NT2/D1 (cell line): ENCODE measurements around the gene GATA6.
A peak's percentile ranks its signal among the peaks of the same experiment; 100 is the strongest.

Experiments
- DNase-seq: peaks from one replicate; pipeline ENCODE4 v3.0.0-alpha.2; 2011; ENCODE audit warnings: low read depth, low spot score
- H3K27me3 ChIP-seq: 2 replicates; pipeline ENCODE4 v1.6.0; 2011; ENCODE audit warnings: mild to moderate bottlenecking; ENCODE audit not compliant: insufficient read length, insufficient read depth
- H3K36me3 ChIP-seq: 2 replicates; pipeline ENCODE4 v1.6.1; 2011; ENCODE audit warnings: mild to moderate bottlenecking, low read length, mixed read lengths; ENCODE audit not compliant: insufficient read depth, insufficient read length
- H3K4me1 ChIP-seq: 2 replicates; pipeline ENCODE4 v1.5.1; 2011; ENCODE audit not compliant: insufficient read depth, insufficient read length
- H3K4me3 ChIP-seq: 2 replicates; pipeline ENCODE4 v1.5.1; 2011; ENCODE audit warnings: low read depth; ENCODE audit not compliant: insufficient read length
- H3K9ac ChIP-seq: 2 replicates; pipeline ENCODE4 v1.6.0; 2011; ENCODE audit warnings: low read depth; ENCODE audit not compliant: insufficient read length
- H3K9me3 ChIP-seq: 2 replicates; pipeline ENCODE4 v1.5.1; 2011; ENCODE audit warnings: mild to moderate bottlenecking, low read length; ENCODE audit not compliant: insufficient read depth
- SUZ12 ChIP-seq: IDR thresholded peaks from 2 replicates; pipeline ENCODE4 v1.6.1; 2011; ENCODE audit not compliant: insufficient read length, insufficient read depth; ENCODE audit errors: extremely low read depth
- YY1 ChIP-seq: IDR thresholded peaks from 2 replicates; pipeline ENCODE4 v1.6.1; 2011; ENCODE audit not compliant: insufficient read length, insufficient read depth
- ZNF274 ChIP-seq: IDR thresholded peaks from 2 replicates; pipeline ENCODE4 v1.6.1; 2011; ENCODE audit warnings: mild to moderate bottlenecking, low read depth, low read length

The GATA6 gene

DNA sequence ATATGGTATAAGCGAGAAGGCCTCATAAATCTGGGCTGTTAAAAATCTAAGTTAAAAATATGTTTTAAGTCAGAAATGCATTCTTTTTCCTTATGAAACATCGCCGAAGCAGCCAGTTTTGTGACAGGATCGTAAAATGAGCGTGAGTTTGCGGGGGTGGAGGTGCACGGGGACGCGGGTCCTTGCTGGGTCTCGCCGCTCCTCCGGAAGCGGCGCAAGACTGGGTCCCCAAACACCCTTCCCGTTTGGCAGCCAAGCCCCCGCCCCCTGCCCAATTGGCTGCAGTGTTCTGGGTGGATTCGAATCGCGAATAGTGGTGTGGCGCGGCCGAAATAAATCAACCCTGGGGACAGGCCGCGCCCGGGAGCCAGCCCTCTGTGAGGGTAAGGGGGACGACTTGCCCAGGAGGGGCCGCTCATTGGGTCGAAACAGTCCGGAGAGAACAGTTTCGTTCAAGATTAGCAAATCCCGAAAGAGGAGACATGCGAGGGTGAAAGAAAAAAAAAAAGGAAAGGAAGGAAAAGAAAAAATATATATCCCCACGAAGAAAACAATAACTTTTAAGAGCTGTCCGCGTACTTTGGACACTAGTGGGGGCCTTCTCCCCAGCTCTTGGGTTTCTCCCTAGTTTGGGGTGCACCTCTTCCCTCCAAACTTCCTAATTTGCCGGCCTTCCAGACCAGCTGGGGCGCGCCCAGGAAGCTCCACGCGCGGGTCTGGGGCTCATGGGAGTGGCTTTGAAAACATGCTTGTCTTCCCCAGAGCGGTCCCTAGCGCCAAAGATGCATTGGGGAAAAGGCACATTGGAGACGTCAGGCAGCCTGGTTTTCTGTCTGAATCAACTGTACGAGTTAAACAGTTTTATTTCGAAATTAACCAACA is 3.1 kb upstream of the GATA6 start:
- H3K36me3 ChIP-seq, result no peaks in the 10 kb centered on the region
- TF ChIP-seq ZNF274 (no peak), YY1 (no peak), SUZ12 (peak; percentile 49)
- peaks cover 6% of the 10 kb centered on the region for H3K4me1 ChIP-seq
- no peak overlapping the region for H3K9ac ChIP-seq
- peaks cover 91% of the 10 kb centered on the region for H3K27me3 ChIP-seq
- no peaks in the 10 kb centered on the region for H3K9me3 ChIP-seq
- peak overlapping the region; percentile 2 for H3K4me3 ChIP-seq
- DNase-seq, result no peak

- no peaks in the 10 kb centered on the region for H3K9me3 ChIP-seq
- H3K27me3 ChIP-seq, result peaks cover 93% of the 10 kb centered on the region
- H3K4me1 ChIP-seq, result peaks cover 6% of the 10 kb centered on the region
- no peak overlapping the region for H3K4me3 ChIP-seq
- TF ChIP-seq ZNF274 (no peak), YY1 (no peak), SUZ12 (no peak)
- DNase-seq, result no peak
- peaks cover under 1% of the 10 kb centered on the region for H3K36me3 ChIP-seq
- H3K9ac ChIP-seq, result no peak overlapping the region
Observed at GRCh38 chr18:22167091-22167470, 2.3 kb upstream of the GATA6 start.

- no peak for DNase-seq
- Histone ChIP-seq H3K9ac (no peak overlapping the region), H3K4me3 (no peak overlapping the region), H3K36me3 (peaks cover 6% of the 10 kb centered on the region), H3K9me3 (no peaks in the 10 kb centered on the region), H3K27me3 (peaks cover 94% of the 10 kb centered on the region), H3K4me1 (peaks cover 6% of the 10 kb centered on the region)
- TF ChIP-seq SUZ12 (no peak), YY1 (no peak)
Observed at GRCh38 chr18:22167471-22168241, 1.7 kb upstream of the GATA6 start.

GRCh38 chr18:22168360-22168921 is 948 bp upstream of the GATA6 start:
- peak overlapping the region; percentile 19 for H3K4me3 ChIP-seq
- DNase-seq, result no peak
- TF ChIP-seq YY1 (no peak), ZNF274 (no peak), SUZ12 (no peak)
- H3K27me3 ChIP-seq, result peaks cover 94% of the 10 kb centered on the region
- no peaks in the 10 kb centered on the region for H3K9me3 ChIP-seq
- peaks cover 7% of the 10 kb centered on the region for H3K36me3 ChIP-seq
- no peak overlapping the region for H3K9ac ChIP-seq
- H3K4me1 ChIP-seq, result peaks cover 6% of the 10 kb centered on the region

GRCh38 chr18:22169889-22170420 is 566 bp downstream of the GATA6 start:
- H3K4me1 ChIP-seq, result peaks cover 6% of the 10 kb centered on the region
- no peak for DNase-seq
- H3K36me3 ChIP-seq, result peaks cover 7% of the 10 kb centered on the region
- no peak for TF ChIP-seq ZNF274
- TF ChIP-seq SUZ12, result no peak
- TF ChIP-seq YY1, result no peak
- H3K9ac ChIP-seq, result peak overlapping the region; percentile 59
- peak overlapping the region; percentile 58 for H3K4me3 ChIP-seq
- H3K9me3 ChIP-seq, result no peaks in the 10 kb centered on the region
- H3K27me3 ChIP-seq, result peaks cover 94% of the 10 kb centered on the region

GRCh38 chr18:22170421-22171257 is 1.2 kb downstream of the GATA6 start:
- Histone ChIP-seq H3K36me3 (peaks cover 7% of the 10 kb centered on the region), H3K9me3 (no peaks in the 10 kb centered on the region), H3K9ac (peak overlapping the region; percentile 59), H3K27me3 (peaks cover 94% of the 10 kb centered on the region), H3K4me3 (peak overlapping the region; percentile 58), H3K4me1 (peaks cover 6% of the 10 kb centered on the region)
- no peak for TF ChIP-seq YY1
- TF ChIP-seq SUZ12, result no peak
- DNase-seq, result no peak
